ENCODE data around the gene DNAJC16.
A peak's percentile ranks its signal among the peaks of the same experiment; 100 is the strongest.

The DNAJC16 gene

DNA sequence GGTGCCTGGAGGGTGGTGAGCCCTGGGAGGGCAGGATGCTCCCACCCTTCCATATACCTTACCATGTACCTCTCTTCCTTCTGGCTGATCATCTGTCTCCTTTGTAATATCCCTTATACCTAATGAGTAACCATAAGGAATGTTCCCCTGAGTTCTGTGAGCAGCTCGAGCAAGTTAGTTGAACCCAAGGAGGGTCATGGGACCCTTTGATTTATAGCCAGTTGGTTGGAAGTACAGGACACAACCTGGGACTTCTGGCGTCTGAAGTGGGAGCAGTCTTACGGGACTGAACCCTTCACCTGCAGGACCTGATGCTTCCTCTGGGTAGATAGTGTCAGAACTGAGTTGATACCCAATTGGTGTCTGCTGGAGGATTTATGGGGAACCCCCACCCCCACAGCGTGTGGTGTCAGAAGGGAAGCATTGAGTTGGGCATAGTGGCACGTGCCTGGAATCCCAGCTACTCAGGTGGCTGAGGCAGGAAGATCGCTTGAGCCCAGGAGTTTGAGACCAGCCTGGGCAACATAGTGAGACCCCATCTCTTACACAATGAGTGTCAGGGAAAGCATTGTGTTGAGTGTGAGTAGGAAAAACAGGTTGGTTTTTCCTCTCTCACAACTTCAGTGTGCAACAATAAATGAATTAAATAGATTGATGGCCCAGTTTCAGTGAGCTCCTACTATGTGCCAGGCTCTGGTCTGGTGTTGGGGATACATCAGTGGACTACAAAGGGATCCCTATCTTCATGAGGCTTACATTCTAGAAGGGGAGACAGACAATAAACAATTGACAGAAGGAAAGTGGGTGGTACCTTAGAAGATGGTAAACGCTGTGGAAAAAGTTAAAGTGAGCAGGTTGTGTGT lies 16.0 kb downstream of the DNAJC16 start:
- Mint-ChIP-seq H3K9me3 (no peaks in the 10 kb centered on the region), H3K27me3 (ENCODE audit: low read depth) (no peaks in the 10 kb centered on the region), H3K4me3 (no peak overlapping the region), H3K27ac (peak overlapping the region; percentile 23 to 91 (median 80)), H3K4me1 (no peaks in the 10 kb centered on the region), H3K36me3 (ENCODE audit: low read depth) (peaks cover 69% of the 10 kb centered on the region)
- TF ChIP-seq, protein P1, sequence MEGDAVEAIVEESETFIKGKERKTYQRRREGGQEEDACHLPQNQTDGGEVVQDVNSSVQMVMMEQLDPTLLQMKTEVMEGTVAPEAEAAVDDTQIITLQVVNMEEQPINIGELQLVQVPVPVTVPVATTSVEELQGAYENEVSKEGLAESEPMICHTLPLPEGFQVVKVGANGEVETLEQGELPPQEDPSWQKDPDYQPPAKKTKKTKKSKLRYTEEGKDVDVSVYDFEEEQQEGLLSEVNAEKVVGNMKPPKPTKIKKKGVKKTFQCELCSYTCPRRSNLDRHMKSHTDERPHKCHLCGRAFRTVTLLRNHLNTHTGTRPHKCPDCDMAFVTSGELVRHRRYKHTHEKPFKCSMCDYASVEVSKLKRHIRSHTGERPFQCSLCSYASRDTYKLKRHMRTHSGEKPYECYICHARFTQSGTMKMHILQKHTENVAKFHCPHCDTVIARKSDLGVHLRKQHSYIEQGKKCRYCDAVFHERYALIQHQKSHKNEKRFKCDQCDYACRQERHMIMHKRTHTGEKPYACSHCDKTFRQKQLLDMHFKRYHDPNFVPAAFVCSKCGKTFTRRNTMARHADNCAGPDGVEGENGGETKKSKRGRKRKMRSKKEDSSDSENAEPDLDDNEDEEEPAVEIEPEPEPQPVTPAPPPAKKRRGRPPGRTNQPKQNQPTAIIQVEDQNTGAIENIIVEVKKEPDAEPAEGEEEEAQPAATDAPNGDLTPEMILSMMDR (IDR thresholded peaks at IDR 0.05; ENCODE audit: unreplicated experiment in 3 of 3) = no peak

DNA sequence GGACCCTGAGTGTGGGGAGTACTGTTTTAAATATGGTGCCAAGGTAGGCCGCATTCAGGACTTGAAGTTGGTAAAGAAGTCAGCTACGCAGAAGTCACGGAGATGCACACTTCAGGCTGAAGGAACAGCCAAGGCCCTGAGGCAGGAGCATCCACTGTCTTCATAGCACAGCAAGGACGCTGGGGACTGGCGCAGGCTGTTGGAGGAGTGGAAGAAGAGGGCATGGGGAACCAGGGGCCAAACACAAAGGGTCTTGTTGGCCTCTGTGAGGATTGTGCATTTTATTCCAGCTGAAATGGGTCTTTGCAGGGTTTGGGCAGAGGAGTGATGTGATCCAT lies 16.6 kb downstream of the DNAJC16 start:
- Mint-ChIP-seq H3K4me1 (no peaks in the 10 kb centered on the region), H3K36me3 (ENCODE audit: low read depth) (peaks cover 72% of the 10 kb centered on the region), H3K4me3 (no peak overlapping the region), H3K9me3 (no peaks in the 10 kb centered on the region), H3K27ac (peak overlapping the region in 1 of 3 experiments; percentile 91), H3K27me3 (ENCODE audit: low read depth) (no peaks in the 10 kb centered on the region)
- TF ChIP-seq, protein P1 (IDR thresholded peaks at IDR 0.05; ENCODE audit: unreplicated experiment in 3 of 3) = no peak

DNA sequence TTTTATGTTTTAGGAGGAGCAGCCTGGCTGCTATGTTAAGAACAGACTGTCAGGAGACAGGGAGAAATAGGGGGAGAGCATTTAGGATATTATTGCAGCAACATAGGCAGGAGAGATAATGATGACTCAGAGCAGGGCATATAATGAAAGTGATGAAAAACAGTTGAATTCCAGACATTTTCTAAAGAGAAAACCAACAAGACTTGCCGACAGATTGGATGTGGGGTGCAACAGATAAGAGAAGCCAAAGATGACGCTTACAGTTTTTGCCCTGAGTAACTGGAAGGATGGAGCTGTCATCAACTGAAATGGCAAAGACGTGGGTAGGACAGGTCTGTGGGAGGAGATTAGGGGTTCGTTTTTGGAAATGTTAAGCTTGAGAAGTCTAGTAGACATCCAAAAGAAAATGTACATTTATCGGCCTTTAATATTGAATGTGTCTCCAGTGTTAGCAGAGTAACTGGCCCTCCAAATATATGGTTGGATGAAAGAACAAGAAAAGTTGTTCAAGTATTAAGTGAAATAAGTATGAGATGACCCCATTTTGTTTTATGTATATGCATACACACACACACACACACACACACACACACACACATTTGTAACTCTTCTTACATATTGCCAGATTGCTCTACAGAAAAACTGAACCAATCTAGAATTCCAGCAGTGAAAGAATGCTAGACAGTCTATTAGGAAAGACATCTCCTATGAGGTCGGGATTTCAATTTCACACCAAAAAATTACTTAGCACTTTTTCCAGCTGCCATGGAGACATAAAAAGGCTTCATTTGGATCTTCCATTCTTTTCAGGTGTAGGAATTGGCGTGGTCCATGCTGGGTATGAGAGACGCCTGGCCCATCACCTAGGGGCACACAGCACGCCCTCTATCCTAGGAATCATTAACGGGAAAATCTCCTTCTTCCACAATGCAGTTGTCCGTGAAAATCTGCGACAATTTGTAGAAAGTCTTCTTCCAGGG lies 17.2 kb downstream of the DNAJC16 start:
- TF ChIP-seq, protein P1 (IDR thresholded peaks at IDR 0.05; ENCODE audit: unreplicated experiment in 3 of 3) = no peak
- no peaks in the 10 kb centered on the region for H3K27me3 Mint-ChIP-seq (ENCODE audit: low read depth)
- H3K36me3 Mint-ChIP-seq (ENCODE audit: low read depth) = peaks cover 70% of the 10 kb centered on the region
- H3K27ac Mint-ChIP-seq = peak overlapping the region in 2 of 3 experiments; percentile 45 to 91
- no peaks in the 10 kb centered on the region for H3K4me1 Mint-ChIP-seq
- H3K4me3 Mint-ChIP-seq = no peak overlapping the region
- H3K9me3 Mint-ChIP-seq = no peaks in the 10 kb centered on the region

DNA sequence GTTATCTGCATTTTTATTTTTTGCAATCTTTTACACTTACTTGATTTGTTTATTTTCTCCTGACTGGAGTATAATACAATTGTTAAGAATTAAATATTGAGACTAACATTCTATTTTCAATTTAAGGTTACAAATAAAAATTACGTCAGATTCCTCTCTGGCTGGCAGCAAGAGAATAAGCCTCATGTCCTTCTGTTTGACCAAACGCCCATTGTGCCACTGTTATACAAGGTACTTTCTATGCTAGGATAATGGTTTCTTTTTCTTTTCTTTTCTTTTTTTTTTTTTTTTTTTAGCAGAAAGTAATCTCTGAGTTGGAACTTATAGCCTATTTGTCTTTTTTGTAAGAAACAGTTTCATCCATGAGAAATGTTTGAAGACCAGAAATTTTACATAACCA lies 20.0 kb downstream of the DNAJC16 start:
- H3K4me3 Mint-ChIP-seq = no peak overlapping the region
- no peaks in the 10 kb centered on the region for H3K27me3 Mint-ChIP-seq (ENCODE audit: low read depth)
- TF ChIP-seq, protein P1 (IDR thresholded peaks at IDR 0.05; ENCODE audit: unreplicated experiment in 3 of 3) = no peak
- no peak overlapping the region for H3K27ac Mint-ChIP-seq
- H3K4me1 Mint-ChIP-seq = no peaks in the 10 kb centered on the region
- H3K36me3 Mint-ChIP-seq (ENCODE audit: low read depth) = peaks cover 67% of the 10 kb centered on the region
- H3K9me3 Mint-ChIP-seq = no peaks in the 10 kb centered on the region

DNA sequence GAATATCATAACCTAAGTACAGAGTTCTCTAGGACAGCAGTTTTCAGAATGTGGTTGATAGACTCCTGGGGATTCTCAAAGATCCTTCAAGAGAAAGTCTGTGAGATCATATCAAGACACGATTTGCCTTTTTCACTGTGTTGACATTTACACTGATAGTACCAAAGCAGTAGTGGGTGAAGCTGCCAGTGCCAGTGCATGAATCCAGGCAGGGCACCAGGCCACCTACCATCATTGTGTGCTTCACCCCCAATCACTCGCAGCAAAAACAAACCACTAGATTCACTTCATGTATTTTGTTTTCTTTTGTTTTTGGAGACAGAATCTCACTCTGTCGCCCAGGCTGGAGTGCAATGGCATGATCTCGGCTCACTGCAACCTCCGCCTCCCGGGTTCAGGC lies 23.9 kb downstream of the DNAJC16 start:
- Mint-ChIP-seq H3K9me3 (no peaks in the 10 kb centered on the region), H3K36me3 (ENCODE audit: low read depth) (peaks cover 43% of the 10 kb centered on the region), H3K4me3 (no peak overlapping the region), H3K27me3 (ENCODE audit: low read depth) (no peaks in the 10 kb centered on the region), H3K4me1 (no peaks in the 10 kb centered on the region), H3K27ac (no peak overlapping the region)
- TF ChIP-seq, protein P1 (IDR thresholded peaks at IDR 0.05; ENCODE audit: unreplicated experiment in 3 of 3) = no peak

Data from nephron (organoid).